SK-N-SH treated with all-trans-retinoic acid at 6 μM for 48 hours (cell line): ENCODE data around the gene FBLN5.

Source experiments
- CREB5 ChIP-seq: fragments of 250-450 bp; sonication (Bioruptor Pico); IDR thresholded peaks from 2 replicates; pipeline ENCODE4 v1.5.1; 2020; ENCODE audit warnings: low read depth, mild to moderate bottlenecking, moderate library complexity
- OSR1 ChIP-seq: fragments of 250-450 bp; sonication (Bioruptor Pico); IDR thresholded peaks from 2 replicates; pipeline ENCODE4 v1.8.0; 2022; ENCODE audit warnings: moderate library complexity, mild to moderate bottlenecking, inconsistent platforms
- PPARA ChIP-seq: fragments of 250-450 bp; sonication (Bioruptor Pico); IDR thresholded peaks from 2 replicates; pipeline ENCODE4 v1.5.0; 2020; ENCODE audit warnings: mild to moderate bottlenecking, borderline replicate concordance
- RARB ChIP-seq: fragments of 250-450 bp; sonication (Bioruptor Pico); IDR thresholded peaks from 2 replicates; pipeline ENCODE4 v1.8.0; 2021; ENCODE audit warnings: mild to moderate bottlenecking, moderate library complexity
- SNAI2 ChIP-seq: fragments of 250-450 bp; sonication (Bioruptor Pico); IDR thresholded peaks from 2 replicates; pipeline ENCODE4 v1.5.0; 2020; ENCODE audit warnings: mild to moderate bottlenecking, moderate library complexity
- ZC3H10 ChIP-seq: fragments of 250-450 bp; sonication (Bioruptor Pico); IDR thresholded peaks from 2 replicates; pipeline ENCODE4 v1.5.1; 2021; ENCODE audit warnings: mild to moderate bottlenecking, moderate library complexity
- ZFP3 ChIP-seq: fragments of 250-450 bp; sonication (Bioruptor Pico); IDR thresholded peaks from 2 replicates; pipeline ENCODE4 v1.5.0; 2020; ENCODE audit warnings: mild to moderate bottlenecking, moderate library complexity
- ZNF70 ChIP-seq: fragments of 450-650 bp; formaldehyde crosslinking; IDR thresholded peaks from 2 replicates; pipeline ENCODE4 v1.5.0; 2020; ENCODE audit warnings: mild to moderate bottlenecking, moderate library complexity
- ZNF8 ChIP-seq: fragments of 450-650 bp; formaldehyde crosslinking; IDR thresholded peaks from 2 replicates; pipeline ENCODE4 v1.5.0; 2020; ENCODE audit warnings: mild to moderate bottlenecking, moderate library complexity

DNA sequence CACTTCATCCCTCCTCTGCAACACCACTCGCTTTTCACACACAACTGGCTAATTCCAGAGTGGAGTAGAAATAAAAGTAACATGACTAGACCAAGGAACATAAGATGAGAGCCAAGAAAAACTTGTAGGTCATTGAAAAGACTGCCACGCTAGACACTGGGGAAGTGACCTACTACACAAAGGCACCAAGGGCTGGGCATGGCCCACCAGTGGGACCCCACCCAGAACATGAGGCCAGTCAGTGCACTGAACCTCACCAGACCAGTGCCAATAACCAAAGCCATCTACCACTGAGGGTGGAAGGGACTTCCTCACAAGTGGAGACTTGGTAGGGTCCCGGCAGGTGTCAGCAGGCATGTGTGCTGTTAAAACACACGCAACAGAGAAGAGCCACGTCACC lies 19.7 kb downstream of the FBLN5 start:
- no peak for TF ChIP-seq OSR1 (CRISPR knock-in tag)
- TF ChIP-seq PPARA (CRISPR knock-in tag), result no peak
- TF ChIP-seq CREB5 (CRISPR knock-in tag), result no peak
- no peak for TF ChIP-seq ZC3H10 (CRISPR knock-in tag)
- TF ChIP-seq RARB (CRISPR knock-in tag), result no peak
- no peak for TF ChIP-seq ZFP3
- TF ChIP-seq ZNF70 (CRISPR knock-in tag), result no peak
- no peak for TF ChIP-seq ZNF8 (CRISPR knock-in tag)
- TF ChIP-seq SNAI2 (CRISPR knock-in tag), result no peak
